ENCODE results near the gene CARD9.

GRCh38 chr9:136358016-136358415, 15.5 kb downstream of the CARD9 start:
- TF ChIP-seq CTCF (conservative IDR thresholded peaks at IDR 0.05; ENCODE audit: low read depth, low read length) = no peak
- no peak for TF ChIP-seq EZH2 (IDR thresholded peaks at IDR 0.05; ENCODE audit: low read length, unreplicated experiment)
